Right cardiac atrium (tissue), 5 donors: ENCODE measurements around the gene HMGB4. TPM values are rescaled to one million over a fixed set of nuclear protein-coding genes. Genes with fewer than 3 reads are reported as not detected.

Source experiments
- ATAC-seq, 2 donors: fragments of 200-7000 bp; cut with Tn5 transposase; one replicate each; pipeline versions ENCODE4 v1.8.0 to v1.9.1; 2020; ENCODE audit warnings: moderate library complexity in 2 of 2, mild to moderate bottlenecking in 1 of 2
- DNase-seq, 3 donors: peaks; one replicate each; pipeline ENCODE4 v3.0.0-alpha.2; 2020
- H3K27ac ChIP-seq: one replicate; pipeline ENCODE4 v1.5.1; 2013; ENCODE audit warnings: mild to moderate bottlenecking, low read length, control low read depth, moderate library complexity
- H3K27me3 ChIP-seq: one replicate; pipeline ENCODE4 v1.6.1; 2013; ENCODE audit not compliant: control insufficient read depth, insufficient read depth
- H3K4me1 ChIP-seq: one replicate; pipeline ENCODE4 v1.6.1; 2013; ENCODE audit warnings: low read length; ENCODE audit not compliant: control insufficient read depth, insufficient read depth
- H3K4me3 ChIP-seq: one replicate; pipeline ENCODE4 v1.5.1; 2013; ENCODE audit warnings: low read length, control low read depth
- H3K9me3 ChIP-seq: one replicate; pipeline ENCODE4 v1.6.1; 2013; ENCODE audit warnings: low read length; ENCODE audit not compliant: control insufficient read depth
- WGBS: extraction: QIAGEN DNeasy Blood & Tissue Kit; methylation state at CpG from one replicate; pipeline ENCODE4 v1.1.7; 2013; 5-methylcytosine and 5-hydroxymethylcytosine counted together
- intact Hi-C, 4 donors: fragments of 100-400 bp; cut with DNase I; formaldehyde crosslinking; loops; one replicate each; pipeline versions ENCODE4 v1.11.0 to v1.14.0; 2022 to 2023
- polyA plus RNA-seq: library from polyadenylated mRNA; stranded (reverse); fragments of 200-250 nt; gene quantifications from one replicate; pipeline ENCODE4 v1.2.3, GENCODE V29; 2013
- total RNA-seq, 4 donors: library from RNA; stranded (reverse); fragmentation: NEBNext Ultra II Directional; extraction: Animal tissue kit (Norgen Biotek cat#: 25700); gene quantifications; one replicate each; pipeline ENCODE4 v1.2.1, GENCODE V29; 2021
- donor health status: healthy with polysubstance abuse.
- donor health status: DM: no; HTN: yes; CAD: no.
- donor health status: DM: no; HTN: no; CAD: no.
- donor health status: DM: no; HTN: yes; CAD: no; lungs with severe emphysema.
- donor health status: DM: yes; HTN: yes; CAD: no.

Gene HMGB4
- total and polyA plus RNA-seq, 5 donors, result not detected

GRCh38 chr1:33824971-33825370, 38.9 kb upstream of the HMGB4 start:
- intact Hi-C loops, result no loop called here
- DNase-seq (no peak), ATAC-seq (no peak)
- Histone ChIP-seq H3K4me3 (no peak overlapping the region), H3K27ac (no peak overlapping the region), H3K27me3 (no peaks in the 10 kb centered on the region), H3K4me1 (no peaks in the 10 kb centered on the region), H3K9me3 (no peaks in the 10 kb centered on the region)
- 64% methylated on average over 1 of the region's 1 CpG for WGBS

GRCh38 chr1:33825506-33825905, 38.4 kb upstream of the HMGB4 start:
- no peaks in the 10 kb centered on the region for H3K9me3 ChIP-seq
- intact Hi-C loops, result no loop called here
- no peaks in the 10 kb centered on the region for H3K4me1 ChIP-seq
- WGBS, result 81% methylated on average over 10 of the region's 10 CpGs
- no peak for ATAC-seq
- H3K27ac ChIP-seq, result no peak overlapping the region
- H3K27me3 ChIP-seq, result no peaks in the 10 kb centered on the region
- DNase-seq, result no peak
- H3K4me3 ChIP-seq, result no peak overlapping the region

- Histone ChIP-seq H3K27ac (no peak overlapping the region), H3K9me3 (no peaks in the 10 kb centered on the region), H3K4me1 (no peaks in the 10 kb centered on the region), H3K4me3 (no peak overlapping the region), H3K27me3 (no peaks in the 10 kb centered on the region)
- DNase-seq (no peak), ATAC-seq (no peak)
- intact Hi-C loops, result no loop called here
Measured at GRCh38 chr1:33826311-33826710, 37.6 kb upstream of the HMGB4 start.

GRCh38 chr1:33826711-33827110, 37.2 kb upstream of the HMGB4 start:
- no peak overlapping the region for H3K27ac ChIP-seq
- WGBS, result 87% methylated on average over 5 of the region's 5 CpGs
- no peaks in the 10 kb centered on the region for H3K9me3 ChIP-seq
- DNase-seq, result no peak
- ATAC-seq, result no peak
- intact Hi-C loops, result no loop called here
- H3K27me3 ChIP-seq, result no peaks in the 10 kb centered on the region
- H3K4me1 ChIP-seq, result no peaks in the 10 kb centered on the region
- H3K4me3 ChIP-seq, result no peak overlapping the region

- H3K4me1 ChIP-seq, result no peaks in the 10 kb centered on the region
- WGBS, result 48% methylated on average over 5 of the region's 5 CpGs
- intact Hi-C loops, result no loop called here
- H3K27me3 ChIP-seq, result no peaks in the 10 kb centered on the region
- DNase-seq (no peak), ATAC-seq (no peak)
- H3K27ac ChIP-seq, result no peak overlapping the region
- no peak overlapping the region for H3K4me3 ChIP-seq
- no peaks in the 10 kb centered on the region for H3K9me3 ChIP-seq
Measured at GRCh38 chr1:33828059-33828458, 35.8 kb upstream of the HMGB4 start.

- intact Hi-C loops, result no loop called here
- Histone ChIP-seq H3K27me3 (no peaks in the 10 kb centered on the region), H3K27ac (no peak overlapping the region), H3K4me1 (no peaks in the 10 kb centered on the region), H3K4me3 (no peak overlapping the region), H3K9me3 (no peaks in the 10 kb centered on the region)
- 84% methylated on average over 5 of the region's 5 CpGs for WGBS
- no peak for DNase-seq
- ATAC-seq, result no peak
Measured at GRCh38 chr1:33828654-33829053, 35.2 kb upstream of the HMGB4 start.

- ATAC-seq (no peak), DNase-seq (no peak)
- WGBS, result 90% methylated on average over 4 of the region's 4 CpGs
- Histone ChIP-seq H3K4me1 (no peaks in the 10 kb centered on the region), H3K4me3 (no peak overlapping the region), H3K27ac (no peak overlapping the region), H3K27me3 (no peaks in the 10 kb centered on the region), H3K9me3 (no peaks in the 10 kb centered on the region)
- intact Hi-C loops, result no loop called here
Measured at GRCh38 chr1:33836911-33837310, 27.0 kb upstream of the HMGB4 start.

GRCh38 chr1:33837635-33838034, 26.2 kb upstream of the HMGB4 start:
- Histone ChIP-seq H3K9me3 (no peaks in the 10 kb centered on the region), H3K4me1 (no peaks in the 10 kb centered on the region), H3K27me3 (no peaks in the 10 kb centered on the region), H3K27ac (no peak overlapping the region), H3K4me3 (no peak overlapping the region)
- intact Hi-C loops, result no loop called here
- DNase-seq, result no peak
- 87% methylated on average over 3 of the region's 3 CpGs for WGBS
- no peak for ATAC-seq

- no peak for ATAC-seq
- H3K9me3 ChIP-seq, result no peaks in the 10 kb centered on the region
- WGBS, result 57% methylated on average over 1 of the region's 1 CpG
- DNase-seq, result no peak
- H3K4me1 ChIP-seq, result no peaks in the 10 kb centered on the region
- intact Hi-C loops, result no loop called here
- H3K27ac ChIP-seq, result no peak overlapping the region
- no peak overlapping the region for H3K4me3 ChIP-seq
- H3K27me3 ChIP-seq, result no peaks in the 10 kb centered on the region
Measured at GRCh38 chr1:33841494-33841893, 22.4 kb upstream of the HMGB4 start.

GRCh38 chr1:33842348-33842747, 21.5 kb upstream of the HMGB4 start:
- 84% methylated on average over 5 of the region's 5 CpGs for WGBS
- intact Hi-C loops, result no loop called here
- Histone ChIP-seq H3K9me3 (no peaks in the 10 kb centered on the region), H3K4me3 (no peak overlapping the region), H3K27ac (no peak overlapping the region), H3K4me1 (no peaks in the 10 kb centered on the region), H3K27me3 (no peaks in the 10 kb centered on the region)
- DNase-seq (no peak), ATAC-seq (no peak)

- Histone ChIP-seq H3K4me3 (no peak overlapping the region), H3K27ac (no peak overlapping the region), H3K27me3 (no peaks in the 10 kb centered on the region), H3K4me1 (no peaks in the 10 kb centered on the region), H3K9me3 (no peaks in the 10 kb centered on the region)
- intact Hi-C loops, result no loop called here
- no peak for ATAC-seq
- DNase-seq, result no peak
- 69% methylated on average over 5 of the region's 5 CpGs for WGBS
Measured at GRCh38 chr1:33844166-33844565, 19.7 kb upstream of the HMGB4 start.

- ATAC-seq (no peak), DNase-seq (peak in 1 of 3 donors; percentile 38)
- no peak overlapping the region for H3K4me3 ChIP-seq
- 88% methylated on average over 8 of the region's 8 CpGs for WGBS
- H3K9me3 ChIP-seq, result no peaks in the 10 kb centered on the region
- no peaks in the 10 kb centered on the region for H3K4me1 ChIP-seq
- H3K27ac ChIP-seq, result no peak overlapping the region
- H3K27me3 ChIP-seq, result no peaks in the 10 kb centered on the region
- intact Hi-C loops, result no loop called here
Measured at GRCh38 chr1:33846861-33847260, 17.0 kb upstream of the HMGB4 start.
